ENCODE data around the gene POLR3A. TPM values are rescaled to one million over a fixed set of nuclear protein-coding genes. Genes with fewer than 3 reads are reported as not detected.
"Not testable (repeated sequence)": the region's sequence is repeated elsewhere in the genome, so short reads cannot be mapped to it uniquely, and the experiment has no call there.

The POLR3A gene
- total RNA-seq, 2 donors from 2014 or later, result 17.5 to 18.7 TPM

DNA sequence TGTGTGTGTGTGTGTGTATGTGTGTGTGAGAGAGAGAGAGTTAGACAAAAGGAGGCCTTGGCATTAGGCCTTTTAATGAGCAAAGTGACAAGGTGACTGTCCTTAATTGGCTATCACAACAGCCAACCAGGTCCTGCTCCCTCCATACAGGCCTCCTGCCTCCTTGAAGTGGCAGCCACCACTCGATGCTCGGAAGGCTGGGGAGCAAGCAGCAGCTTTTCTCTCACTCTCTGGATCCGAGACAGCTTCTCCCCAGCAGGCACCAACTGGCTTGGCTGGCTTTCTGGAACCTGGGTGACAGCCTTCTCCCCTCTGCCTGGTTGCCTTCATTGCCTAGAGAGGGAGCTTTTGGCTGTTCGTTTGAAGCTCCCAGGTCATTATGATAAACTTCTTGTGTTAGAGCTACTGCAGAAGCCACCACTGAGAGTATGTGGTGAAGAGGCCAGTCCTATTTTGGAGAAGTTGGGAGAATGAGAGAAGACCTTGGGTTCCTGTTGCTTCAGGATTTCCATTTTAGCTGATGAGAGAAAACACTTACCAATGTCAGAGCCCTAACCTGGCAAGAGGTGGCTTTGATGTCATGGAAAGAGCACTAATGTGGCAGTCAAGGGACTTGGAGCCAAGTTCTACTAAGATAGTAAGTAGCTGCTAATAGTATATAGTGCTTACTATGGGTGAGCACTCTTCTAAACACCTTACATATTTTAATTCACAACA, 42.0 kb upstream of the POLR3A start:
- H3K9me3 ChIP-seq, result no peaks in the 10 kb centered on the region
- no peaks in the 10 kb centered on the region for H3K36me3 ChIP-seq
- intact Hi-C loops (cut with DNase I), result no loop called here
- no peaks in the 10 kb centered on the region for H3K4me1 ChIP-seq (replicated peaks)
- WGBS, result 72% methylated on average over 4 of the region's 4 CpGs
- no peak overlapping the region for H3K4me3 ChIP-seq
- no peak for DNase-seq (ENCODE audit: low spot score)
- H3K27ac ChIP-seq, result no peak overlapping the region
- TF ChIP-seq, protein P1, sequence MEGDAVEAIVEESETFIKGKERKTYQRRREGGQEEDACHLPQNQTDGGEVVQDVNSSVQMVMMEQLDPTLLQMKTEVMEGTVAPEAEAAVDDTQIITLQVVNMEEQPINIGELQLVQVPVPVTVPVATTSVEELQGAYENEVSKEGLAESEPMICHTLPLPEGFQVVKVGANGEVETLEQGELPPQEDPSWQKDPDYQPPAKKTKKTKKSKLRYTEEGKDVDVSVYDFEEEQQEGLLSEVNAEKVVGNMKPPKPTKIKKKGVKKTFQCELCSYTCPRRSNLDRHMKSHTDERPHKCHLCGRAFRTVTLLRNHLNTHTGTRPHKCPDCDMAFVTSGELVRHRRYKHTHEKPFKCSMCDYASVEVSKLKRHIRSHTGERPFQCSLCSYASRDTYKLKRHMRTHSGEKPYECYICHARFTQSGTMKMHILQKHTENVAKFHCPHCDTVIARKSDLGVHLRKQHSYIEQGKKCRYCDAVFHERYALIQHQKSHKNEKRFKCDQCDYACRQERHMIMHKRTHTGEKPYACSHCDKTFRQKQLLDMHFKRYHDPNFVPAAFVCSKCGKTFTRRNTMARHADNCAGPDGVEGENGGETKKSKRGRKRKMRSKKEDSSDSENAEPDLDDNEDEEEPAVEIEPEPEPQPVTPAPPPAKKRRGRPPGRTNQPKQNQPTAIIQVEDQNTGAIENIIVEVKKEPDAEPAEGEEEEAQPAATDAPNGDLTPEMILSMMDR (IDR thresholded peaks at IDR 0.05), result no peak
- no peak for TF ChIP-seq POLR2A (IDR thresholded peaks at IDR 0.05)
- TF ChIP-seq POLR2AphosphoS5 (IDR thresholded peaks at IDR 0.05), result no peak
- H3K27me3 ChIP-seq (replicated peaks; ENCODE audit: insufficient read depth), result no peaks in the 10 kb centered on the region

DNA sequence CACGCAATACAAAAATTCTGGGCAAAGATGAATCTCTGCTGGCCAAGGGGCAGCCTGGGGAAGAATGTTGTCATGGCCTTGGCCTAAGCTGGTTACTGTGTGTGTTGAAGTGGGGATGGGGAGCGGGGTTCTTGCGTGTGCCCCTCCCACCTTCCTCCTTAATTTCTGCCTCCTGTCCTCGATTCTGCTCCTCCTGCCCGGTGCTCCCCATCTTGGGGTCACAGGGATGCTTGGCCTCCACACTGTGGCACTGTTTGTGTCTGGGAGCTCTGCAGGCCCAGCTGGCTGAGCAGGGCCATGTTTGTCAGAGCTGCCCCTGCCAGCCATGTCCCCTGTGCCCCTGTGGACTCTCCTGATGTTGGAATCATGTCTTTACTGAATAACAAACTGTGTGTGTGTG, 41.4 kb upstream of the POLR3A start:
- H3K27me3 ChIP-seq (replicated peaks; ENCODE audit: insufficient read depth), result no peaks in the 10 kb centered on the region
- intact Hi-C loops (cut with DNase I), result no loop called here
- TF ChIP-seq, protein P1 (IDR thresholded peaks at IDR 0.05), result no peak
- TF ChIP-seq POLR2AphosphoS5 (IDR thresholded peaks at IDR 0.05), result no peak
- TF ChIP-seq POLR2A (IDR thresholded peaks at IDR 0.05), result no peak
- DNase-seq (ENCODE audit: low spot score), result no peak
- H3K4me1 ChIP-seq (replicated peaks), result no peaks in the 10 kb centered on the region
- no peak overlapping the region for H3K27ac ChIP-seq
- no peaks in the 10 kb centered on the region for H3K9me3 ChIP-seq
- no peaks in the 10 kb centered on the region for H3K36me3 ChIP-seq
- 87% methylated on average over 5 of the region's 5 CpGs for WGBS
- H3K4me3 ChIP-seq, result no peak overlapping the region

DNA sequence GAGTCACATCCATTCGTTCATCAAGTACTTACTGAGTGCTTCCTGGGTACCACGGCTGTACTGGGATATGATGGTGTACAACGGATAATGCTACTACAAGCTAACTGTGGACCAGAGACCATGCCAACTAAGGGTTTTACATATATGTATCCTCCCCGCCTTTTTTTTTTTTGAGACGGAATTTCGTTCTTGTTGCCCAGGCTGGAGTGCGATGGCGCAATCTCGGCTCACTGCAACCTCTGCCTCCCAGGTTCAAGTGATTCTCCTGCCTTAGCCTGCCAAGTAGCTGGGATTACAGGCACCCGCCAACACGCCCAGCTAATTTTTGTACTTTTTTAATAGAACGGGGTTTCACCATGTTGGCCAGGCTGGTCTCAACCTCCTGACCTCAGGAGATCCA, 40.7 kb upstream of the POLR3A start:
- H3K27ac ChIP-seq; H3K27me3 ChIP-seq (replicated peaks; ENCODE audit: insufficient read depth); H3K4me1 ChIP-seq (replicated peaks); intact Hi-C loops (cut with DNase I); DNase-seq (ENCODE audit: low spot score); H3K9me3 ChIP-seq; H3K36me3 ChIP-seq; H3K4me3 ChIP-seq: not testable (repeated sequence)
- 92% methylated on average over 12 of the region's 12 CpGs for WGBS

DNA sequence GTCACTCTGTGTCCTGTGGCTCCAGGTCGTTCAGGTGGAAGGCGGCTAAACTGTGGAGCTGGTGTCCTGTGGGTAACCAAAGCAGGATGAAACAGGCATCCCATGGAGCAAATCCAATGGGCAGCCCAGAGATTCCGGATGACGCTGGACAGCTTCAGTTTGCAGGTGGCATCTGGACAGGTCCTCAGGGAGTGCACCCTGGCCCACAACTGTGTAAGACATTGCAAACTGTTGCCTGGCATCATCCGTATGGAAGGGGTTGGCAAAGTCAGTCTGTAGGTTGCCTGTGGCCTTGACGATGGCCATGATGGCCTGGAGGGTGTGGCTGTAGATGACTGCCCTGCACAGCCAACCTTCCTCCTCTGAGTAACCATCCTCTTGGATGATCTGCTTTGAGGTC, 39.8 kb upstream of the POLR3A start:
- H3K36me3 ChIP-seq, result no peaks in the 10 kb centered on the region

DNA sequence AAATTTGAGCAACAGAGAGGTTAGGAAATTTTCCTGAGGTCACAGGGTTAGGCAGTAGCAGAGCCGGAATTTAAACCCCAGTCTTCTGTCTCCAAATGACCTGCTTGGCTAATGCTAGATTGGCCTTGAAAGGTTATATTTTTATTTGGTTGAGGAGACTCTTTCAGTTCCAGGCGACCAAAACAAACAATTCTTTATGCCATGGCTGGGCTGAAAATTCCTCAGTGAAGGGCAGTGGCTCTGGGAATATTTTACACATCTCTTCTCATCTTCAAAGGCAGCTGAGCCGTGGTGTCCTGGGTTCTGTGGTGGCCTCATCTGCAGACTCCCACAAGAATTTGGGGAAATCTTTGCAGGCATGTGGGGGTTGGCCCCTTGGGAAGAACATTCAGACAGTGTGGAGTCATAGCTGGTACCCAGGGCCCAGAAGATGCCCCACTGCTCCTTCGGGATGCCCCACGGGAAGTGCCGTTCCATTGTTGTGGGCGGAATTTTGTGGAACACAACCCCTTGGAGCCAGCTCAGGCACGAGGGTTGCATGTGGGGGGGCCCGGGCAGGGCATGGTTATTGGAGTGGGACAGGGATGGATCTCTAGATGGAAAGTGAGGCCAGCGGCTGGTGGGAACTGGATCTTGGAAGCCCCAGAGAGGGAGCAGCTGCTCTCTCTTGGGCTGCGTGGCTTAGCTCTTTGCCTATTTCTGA, 37.6 kb upstream of the POLR3A start:
- Histone ChIP-seq H3K27me3 (replicated peaks; ENCODE audit: insufficient read depth) (no peaks in the 10 kb centered on the region), H3K36me3 (no peaks in the 10 kb centered on the region), H3K27ac (no peak overlapping the region), H3K4me3 (no peak overlapping the region), H3K9me3 (no peaks in the 10 kb centered on the region), H3K4me1 (replicated peaks) (no peaks in the 10 kb centered on the region)
- TF ChIP-seq POLR2AphosphoS5 (IDR thresholded peaks at IDR 0.05) (no peak), POLR2A (IDR thresholded peaks at IDR 0.05) (no peak)
- TF ChIP-seq, protein P1 (IDR thresholded peaks at IDR 0.05), result no peak
- WGBS, result 90% methylated on average over 11 of the region's 11 CpGs
- DNase-seq (ENCODE audit: low spot score), result no peak
- intact Hi-C loops (cut with DNase I), result no loop called here

More for the DNA sequence above, 39.8 kb upstream of the POLR3A start:
- H3K9me3 ChIP-seq, result no peaks in the 10 kb centered on the region
- no peaks in the 10 kb centered on the region for H3K27me3 ChIP-seq (replicated peaks; ENCODE audit: insufficient read depth)
- TF ChIP-seq POLR2A (IDR thresholded peaks at IDR 0.05) (no peak), POLR2AphosphoS5 (IDR thresholded peaks at IDR 0.05) (no peak)
- TF ChIP-seq, protein P1 (IDR thresholded peaks at IDR 0.05), result no peak
- H3K4me1 ChIP-seq (replicated peaks), result no peaks in the 10 kb centered on the region
- H3K27ac ChIP-seq, result no peak overlapping the region
- DNase-seq (ENCODE audit: low spot score), result no peak
- H3K4me3 ChIP-seq, result no peak overlapping the region
- intact Hi-C loops (cut with DNase I), result no loop called here
- WGBS, result 96% methylated on average over 6 of the region's 6 CpGs

Measured in prostate gland (tissue), 2 donors.